ENCODE data around the gene LYZL4. TPM values are rescaled to one million over a fixed set of nuclear protein-coding genes. Genes with fewer than 3 reads are reported as not detected.

The LYZL4 gene
- total and polyA plus RNA-seq, 10 of the 15 experiments (the other 5 are each of a cell fraction or from before 2014, with no cell fraction given) = 0.10 to 0.11 (median 0.11) TPM; not detected in 7

DNA sequence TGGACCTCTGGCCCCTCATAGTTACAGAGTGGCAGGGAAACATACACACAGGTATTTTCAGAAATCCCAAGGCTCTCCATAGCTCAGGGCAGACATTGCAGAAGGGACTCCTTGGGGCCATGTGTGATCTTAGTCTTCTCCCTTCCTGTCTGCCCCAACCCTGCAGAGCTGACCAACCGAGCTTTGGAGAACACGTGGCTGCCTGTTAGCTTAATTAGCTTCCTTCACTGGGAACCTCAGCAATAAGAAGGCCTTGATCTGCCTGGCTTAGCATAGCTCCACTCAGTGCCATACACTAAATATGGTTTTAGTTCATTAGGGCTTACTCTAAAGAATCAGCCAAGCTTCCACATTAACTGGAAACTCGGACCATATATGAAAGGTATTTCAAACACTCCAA, 12.3 kb downstream of the LYZL4 start (continued):
- TF ChIP-seq, protein P1, sequence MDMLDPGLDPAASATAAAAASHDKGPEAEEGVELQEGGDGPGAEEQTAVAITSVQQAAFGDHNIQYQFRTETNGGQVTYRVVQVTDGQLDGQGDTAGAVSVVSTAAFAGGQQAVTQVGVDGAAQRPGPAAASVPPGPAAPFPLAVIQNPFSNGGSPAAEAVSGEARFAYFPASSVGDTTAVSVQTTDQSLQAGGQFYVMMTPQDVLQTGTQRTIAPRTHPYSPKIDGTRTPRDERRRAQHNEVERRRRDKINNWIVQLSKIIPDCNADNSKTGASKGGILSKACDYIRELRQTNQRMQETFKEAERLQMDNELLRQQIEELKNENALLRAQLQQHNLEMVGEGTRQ (IDR thresholded peaks at IDR 0.05; ENCODE audit: borderline replicate concordance, low read depth, low read length) = no peak

DNA sequence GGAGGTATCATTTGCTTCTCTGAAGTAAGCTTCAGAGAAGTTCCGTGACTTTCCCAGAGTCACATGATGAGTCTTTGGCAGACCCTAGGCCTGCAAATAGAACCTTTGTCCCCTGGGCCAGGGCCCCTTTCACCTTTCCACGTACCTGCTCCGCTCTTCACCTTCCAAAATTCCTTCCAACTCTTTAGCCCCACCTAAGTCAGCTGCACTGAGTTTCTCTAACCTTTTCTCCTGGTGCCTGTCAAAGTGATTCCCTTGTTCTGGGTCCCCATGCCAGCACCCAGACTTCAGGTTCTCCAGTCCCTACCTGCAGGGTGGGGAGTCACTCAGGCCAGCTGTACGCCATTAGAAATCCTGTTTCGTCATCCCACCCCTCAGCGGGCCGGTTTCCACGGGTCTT, 12.8 kb downstream of the LYZL4 start:
- no peak overlapping the region for H3K4me2 ChIP-seq (ENCODE audit: control insufficient read depth, insufficient read depth)
- CTCF ChIA-PET = no interaction called here
- no peaks in the 10 kb centered on the region for H3K79me2 ChIP-seq (ENCODE audit: control insufficient read depth, insufficient read depth, low read length)
- POLR2A ChIA-PET = no interaction called here
- SMC1A ChIA-PET (ENCODE audit: uncharacterized antibody, unreplicated experiment) = interaction anchor here (1.1 kb wide), 1 partner anchor 44 kb away, joined by 4 read pairs; no protein-coding TSS in a partner anchor
- ATAC-seq (no peak), FAIRE-seq (no peak), DNase-seq (ENCODE audit: low read depth, low spot score) (no peak)
- H3K9ac ChIP-seq (ENCODE audit: control insufficient read depth, insufficient read depth, low read length) = no peak overlapping the region
- RAD21 ChIA-PET (ENCODE audit: unreplicated experiment) = no interaction called here
- H2AFZ ChIP-seq (ENCODE audit: control insufficient read depth, low read depth, low read length) = no peak overlapping the region
- no peaks in the 10 kb centered on the region for H3K9me3 ChIP-seq (replicated peaks; ENCODE audit: control insufficient read depth, insufficient read depth, low read length)
- no peaks in the 10 kb centered on the region for H3K27me3 ChIP-seq (replicated peaks in 1 of 2; ENCODE audit: control insufficient read depth in 2 of 2, insufficient read depth in 2 of 2, low read length in 1 of 2)
- H4K20me1 ChIP-seq (ENCODE audit: control insufficient read depth, insufficient read depth) = no peaks in the 10 kb centered on the region
- in situ Hi-C loops (cut with MboI) (no loop called here), intact Hi-C loops (cut with micrococcal nuclease; ENCODE audit: unreplicated experiment) (no loop called here)
- H3K4me3 ChIP-seq = no peak overlapping the region
- no peak overlapping the region for H3K27ac ChIP-seq (ENCODE audit: control insufficient read depth, insufficient read depth)
- no peaks in the 10 kb centered on the region for H3K36me3 ChIP-seq (ENCODE audit: control insufficient read depth in 2 of 2, insufficient read depth in 2 of 2, low read length in 1 of 2)
- no TSS peak for BruUV-seq (replicated peaks)
- no peak for TF ChIP-seq SMAD1 (IDR thresholded peaks at IDR 0.05; ENCODE audit: low read depth, partially characterized antibody)
- no peak for TF ChIP-seq MTA2 (IDR thresholded peaks at IDR 0.05; ENCODE audit: low read depth)
- 74% methylated on average over 8 of the region's 8 CpGs for WGBS (ENCODE audit: insufficient coverage, insufficient replicate concordance, low lambda C conversion rate, missing lambda C conversion rate)
- H3K4me1 ChIP-seq (ENCODE audit: control insufficient read depth, insufficient read depth, low read length) = no peaks in the 10 kb centered on the region

DNA sequence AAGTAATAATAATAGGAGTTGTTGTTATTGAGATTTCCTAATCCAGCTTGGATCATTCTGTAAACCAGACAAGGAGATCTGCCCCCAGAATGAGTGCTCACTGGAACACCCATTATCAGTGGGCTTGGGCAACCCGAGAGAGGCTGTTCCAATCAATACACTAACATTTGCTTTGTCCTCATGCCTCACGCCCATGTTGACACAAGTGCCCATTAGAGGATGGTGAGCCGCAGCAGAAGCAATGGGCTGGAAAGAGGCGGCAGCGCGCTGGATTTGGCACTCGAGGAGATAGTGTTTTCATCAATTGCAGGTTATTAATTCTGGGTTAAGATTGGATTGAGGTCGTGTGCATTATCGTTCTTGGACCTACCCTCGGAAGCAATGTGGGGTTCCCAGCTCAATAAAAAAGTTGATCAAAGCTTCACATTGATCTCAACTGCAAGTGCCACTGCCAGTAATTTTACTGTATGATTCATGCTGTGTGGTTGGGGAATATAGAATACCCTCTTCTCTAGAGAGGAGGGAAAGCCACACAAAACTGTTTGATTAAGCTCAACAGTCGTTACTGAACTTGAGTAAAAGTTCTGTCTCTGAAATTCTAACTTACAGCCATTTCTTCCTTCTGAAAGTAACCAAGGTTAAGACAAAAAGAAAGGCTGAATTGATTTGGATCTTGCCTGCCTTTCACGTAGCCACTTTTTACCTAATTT, 15.7 kb downstream of the LYZL4 start:
- no peak overlapping the region for H3K4me2 ChIP-seq (ENCODE audit: control insufficient read depth, insufficient read depth)
- no peaks in the 10 kb centered on the region for H3K79me2 ChIP-seq (ENCODE audit: control insufficient read depth, insufficient read depth, low read length)
- 45% methylated on average over 12 of the region's 12 CpGs for WGBS (ENCODE audit: insufficient coverage, insufficient replicate concordance, low lambda C conversion rate, missing lambda C conversion rate)
- intact Hi-C loops (cut with micrococcal nuclease; ENCODE audit: unreplicated experiment) = no loop called here
- RAD21 ChIA-PET (ENCODE audit: unreplicated experiment) = no interaction called here
- CTCF ChIA-PET = no interaction called here
- FAIRE-seq (no peak), ATAC-seq (no peak), DNase-seq (ENCODE audit: low read depth, low spot score) (no peak)
- in situ Hi-C loops (cut with MboI) = no loop called here
- H3K27ac ChIP-seq (ENCODE audit: control insufficient read depth, insufficient read depth) = no peak overlapping the region
- no peak overlapping the region for H3K4me3 ChIP-seq
- H3K36me3 ChIP-seq (ENCODE audit: control insufficient read depth in 2 of 2, insufficient read depth in 2 of 2, low read length in 1 of 2) = no peaks in the 10 kb centered on the region
- POLR2A ChIA-PET = no interaction called here
- H3K9ac ChIP-seq (ENCODE audit: control insufficient read depth, insufficient read depth, low read length) = no peak overlapping the region
- no peaks in the 10 kb centered on the region for H3K9me3 ChIP-seq (replicated peaks; ENCODE audit: control insufficient read depth, insufficient read depth, low read length)
- SMC1A ChIA-PET (ENCODE audit: uncharacterized antibody, unreplicated experiment) = interaction anchor here (1.7 kb wide), 1 partner anchor 9 kb away, joined by 5 read pairs; no protein-coding TSS in a partner anchor
- BruUV-seq (replicated peaks) = no TSS peak
- H3K4me1 ChIP-seq (ENCODE audit: control insufficient read depth, insufficient read depth, low read length) = no peaks in the 10 kb centered on the region
- no peak overlapping the region for H2AFZ ChIP-seq (ENCODE audit: control insufficient read depth, low read depth, low read length)
- no peaks in the 10 kb centered on the region for H4K20me1 ChIP-seq (ENCODE audit: control insufficient read depth, insufficient read depth)
- no peaks in the 10 kb centered on the region for H3K27me3 ChIP-seq (replicated peaks in 1 of 2; ENCODE audit: control insufficient read depth in 2 of 2, insufficient read depth in 2 of 2, low read length in 1 of 2)
- TF ChIP-seq FOXK2 (IDR thresholded peaks at IDR 0.05) (no peak), SMC3 (IDR thresholded peaks at IDR 0.05; ENCODE audit: borderline replicate concordance, low read length) (no peak), RCOR1 (conservative IDR thresholded peaks at IDR 0.05; ENCODE audit: low read depth, low read length) (no peak), TBL1XR1 (IDR thresholded peaks at IDR 0.05; ENCODE audit: low read depth, low read length) (no peak), LARP7 (IDR thresholded peaks at IDR 0.05) (no peak), ETV6 (conservative IDR thresholded peaks at IDR 0.05 in 1 of 2, IDR thresholded peaks at IDR 0.05 in 1 of 2; ENCODE audit: borderline replicate concordance in 1 of 2, low read depth in 1 of 2) (no peak), TARDBP (IDR thresholded peaks at IDR 0.05; ENCODE audit: borderline replicate concordance) (no peak), HDAC2 (IDR thresholded peaks at IDR 0.05) (no peak), YBX1 (IDR thresholded peaks at IDR 0.05) (no peak)
- TF ChIP-seq, protein P2, sequence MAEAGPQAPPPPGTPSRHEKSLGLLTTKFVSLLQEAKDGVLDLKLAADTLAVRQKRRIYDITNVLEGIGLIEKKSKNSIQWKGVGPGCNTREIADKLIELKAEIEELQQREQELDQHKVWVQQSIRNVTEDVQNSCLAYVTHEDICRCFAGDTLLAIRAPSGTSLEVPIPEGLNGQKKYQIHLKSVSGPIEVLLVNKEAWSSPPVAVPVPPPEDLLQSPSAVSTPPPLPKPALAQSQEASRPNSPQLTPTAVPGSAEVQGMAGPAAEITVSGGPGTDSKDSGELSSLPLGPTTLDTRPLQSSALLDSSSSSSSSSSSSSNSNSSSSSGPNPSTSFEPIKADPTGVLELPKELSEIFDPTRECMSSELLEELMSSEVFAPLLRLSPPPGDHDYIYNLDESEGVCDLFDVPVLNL (IDR thresholded peaks at IDR 0.05; ENCODE audit: low read depth, low read length) = no peak
- TF ChIP-seq, protein P3, sequence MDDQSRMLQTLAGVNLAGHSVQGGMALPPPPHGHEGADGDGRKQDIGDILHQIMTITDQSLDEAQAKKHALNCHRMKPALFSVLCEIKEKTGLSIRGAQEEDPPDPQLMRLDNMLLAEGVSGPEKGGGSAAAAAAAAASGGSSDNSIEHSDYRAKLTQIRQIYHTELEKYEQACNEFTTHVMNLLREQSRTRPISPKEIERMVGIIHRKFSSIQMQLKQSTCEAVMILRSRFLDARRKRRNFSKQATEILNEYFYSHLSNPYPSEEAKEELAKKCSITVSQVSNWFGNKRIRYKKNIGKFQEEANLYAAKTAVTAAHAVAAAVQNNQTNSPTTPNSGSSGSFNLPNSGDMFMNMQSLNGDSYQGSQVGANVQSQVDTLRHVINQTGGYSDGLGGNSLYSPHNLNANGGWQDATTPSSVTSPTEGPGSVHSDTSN (IDR thresholded peaks at IDR 0.05; ENCODE audit: insufficient replicate concordance, low read depth, low read length) = no peak

Data from GM12878 (cell line).